NCI-H2227 (cell line): Measurements from ENCODE around the gene ELP4.
"Not testable (repeated sequence)": the region's sequence is repeated elsewhere in the genome, so short reads cannot be mapped to it uniquely, and the experiment has no call there.

Experiments used
- DNase-seq: peaks from one replicate; lab custom pipeline; 2025; ENCODE audit not compliant: unreplicated experiment; lab: John Stamatoyannopoulos, UW

ELP4 gene

DNA sequence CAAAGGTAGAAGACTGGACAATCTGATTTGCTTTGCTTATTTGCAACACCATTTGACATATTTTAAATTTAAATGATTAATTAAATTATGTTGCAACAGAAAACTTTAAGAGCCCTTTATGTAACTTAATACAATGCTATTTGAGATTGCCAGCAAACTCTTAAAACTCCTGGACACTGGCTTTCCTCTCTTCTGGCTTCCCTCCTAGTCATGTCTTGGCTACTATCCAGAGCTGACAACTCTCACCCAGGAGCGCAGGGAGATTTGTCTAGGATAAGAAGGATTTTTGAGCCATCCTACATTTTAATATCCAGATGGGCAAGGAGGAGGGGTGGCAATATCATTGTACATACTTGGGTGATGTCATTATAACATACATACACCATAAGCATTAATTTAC is 134.3 kb downstream of the ELP4 start:
- DNase-seq: no peak

DNA sequence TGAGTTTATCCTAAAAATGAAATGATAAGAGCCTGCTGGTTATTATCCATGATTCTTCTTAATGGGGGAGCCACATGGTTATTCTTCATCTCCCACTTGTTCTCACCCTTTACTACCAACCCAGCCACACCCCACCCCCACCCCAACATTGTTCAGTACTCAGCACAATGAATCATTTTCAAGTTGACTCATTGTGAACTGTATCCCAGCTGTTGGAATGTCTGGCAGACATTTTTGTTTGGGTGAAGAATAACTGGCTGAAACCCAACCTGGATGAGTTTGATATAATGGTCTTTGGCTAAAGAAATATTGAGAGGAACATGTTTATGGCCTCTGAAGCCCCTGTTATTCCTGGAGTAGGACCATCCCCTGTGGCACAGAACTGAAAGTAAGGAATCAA is 136.2 kb downstream of the ELP4 start:
- no peak for DNase-seq

DNA sequence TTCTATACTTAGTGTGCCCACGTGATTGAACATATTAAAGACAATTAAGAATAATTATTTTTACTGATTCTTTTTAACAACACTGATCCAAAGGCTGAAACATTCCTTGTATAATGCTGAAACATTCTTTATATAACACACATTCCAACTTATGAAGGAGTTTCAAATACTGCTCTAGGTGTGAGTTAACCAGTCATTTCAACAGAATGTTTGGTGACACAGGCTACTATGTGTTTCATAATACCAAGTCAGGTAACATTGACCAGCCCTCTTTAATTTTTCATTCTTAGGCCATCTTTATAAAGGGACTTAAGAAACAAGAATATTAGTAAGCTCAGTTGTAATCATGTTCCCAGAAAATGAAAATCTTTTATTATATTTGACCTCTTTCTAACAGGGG is 136.6 kb downstream of the ELP4 start:
- no peak for DNase-seq

DNA sequence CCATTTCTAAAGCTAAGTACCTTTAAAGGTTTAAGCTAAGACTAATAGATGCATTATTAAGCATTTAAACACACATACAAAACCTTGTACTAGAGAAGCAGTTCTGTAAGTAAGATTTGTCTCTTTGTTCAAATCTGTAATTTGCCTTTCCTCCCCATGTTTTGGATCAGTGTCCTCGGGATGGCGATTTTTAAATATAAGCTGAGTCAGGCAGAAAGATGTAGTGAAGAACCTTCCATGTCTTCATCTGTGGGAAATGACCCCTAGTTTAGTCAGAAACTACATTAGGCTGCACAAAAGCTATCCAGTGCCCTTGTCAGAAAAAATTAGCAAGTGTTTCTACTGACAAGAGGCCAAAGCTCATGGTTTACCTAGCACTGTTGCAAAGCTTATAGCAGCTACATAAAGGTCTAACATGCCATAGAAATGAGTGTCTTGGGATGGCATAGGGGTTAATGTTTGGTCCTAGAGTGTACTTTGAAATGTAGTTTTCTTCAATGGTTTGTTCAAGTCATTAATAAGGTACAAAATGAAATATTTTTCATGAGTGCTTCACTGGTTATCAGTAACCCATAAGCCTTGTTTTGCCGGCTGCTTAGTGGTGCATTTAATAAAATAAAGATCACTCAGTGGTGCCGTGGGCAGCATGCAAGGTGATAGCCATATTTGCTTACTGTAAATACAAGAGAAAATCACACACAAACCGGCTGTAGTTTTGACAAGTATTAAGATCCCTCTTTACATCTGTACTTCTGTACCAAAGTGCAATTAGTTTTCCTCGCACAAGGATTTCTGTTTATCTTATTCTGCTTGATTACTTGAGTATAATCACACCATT is 139.8 kb downstream of the ELP4 start:
- no peak for DNase-seq

DNA sequence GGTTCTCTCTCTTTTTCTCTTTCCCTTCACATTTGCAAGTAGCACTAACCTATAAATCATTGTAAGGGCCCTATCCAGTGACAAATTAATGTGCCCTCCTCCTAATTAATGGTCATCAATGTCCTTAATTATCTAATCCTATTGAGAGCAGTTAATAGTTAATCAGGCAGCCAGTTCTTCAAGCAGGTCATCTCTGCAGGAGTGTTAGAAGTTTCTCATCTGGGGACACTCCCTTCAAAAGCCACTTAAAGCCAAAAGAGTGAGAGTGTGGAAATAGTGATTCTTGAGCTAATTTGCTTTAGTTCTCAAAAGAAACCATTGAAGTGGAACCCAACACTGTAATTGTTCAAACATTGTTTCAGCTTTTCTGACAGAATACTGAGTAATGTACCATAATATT is 141.6 kb downstream of the ELP4 start:
- DNase-seq: no peak

DNA sequence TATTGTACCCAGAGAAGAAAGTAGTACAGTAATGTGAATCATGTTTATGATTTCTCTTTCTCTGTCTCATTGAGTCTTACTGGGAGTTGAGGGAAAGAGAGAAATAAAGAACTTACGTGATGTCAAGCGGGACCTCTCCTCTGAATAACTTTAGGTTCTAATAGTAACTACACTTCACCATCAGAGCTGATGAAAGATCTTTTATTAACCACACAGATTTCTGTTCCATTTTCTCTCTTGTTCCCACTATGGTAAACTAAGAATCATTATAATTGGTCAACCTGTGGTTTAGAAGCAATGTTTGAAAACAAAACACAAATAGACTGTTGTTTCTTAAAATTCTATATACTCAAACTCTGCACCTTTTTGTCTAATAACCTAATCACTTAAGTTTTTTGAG is 142.3 kb downstream of the ELP4 start:
- DNase-seq: no peak

DNA sequence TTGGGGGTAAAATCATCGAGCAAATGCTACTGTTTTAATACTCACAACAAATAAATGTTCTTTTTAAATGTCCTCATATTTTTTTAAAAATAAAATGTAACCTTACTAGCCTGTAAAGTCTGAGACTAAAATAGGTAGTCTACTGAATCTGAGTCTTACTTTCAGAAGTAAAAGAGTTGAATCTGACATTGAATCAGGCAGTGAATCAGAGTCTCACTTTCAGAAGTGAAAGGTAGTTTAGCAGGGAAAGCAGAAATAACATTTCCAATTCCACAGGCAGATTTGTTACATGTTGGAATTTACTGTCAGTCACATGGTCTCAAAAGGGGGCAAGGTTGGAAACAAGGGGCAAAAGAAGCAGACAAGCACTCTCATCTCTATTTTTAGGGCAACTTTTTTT is 143.0 kb downstream of the ELP4 start:
- DNase-seq: no peak

GRCh38 chr11:31655483-31655882 is 145.9 kb downstream of the ELP4 start:
- DNase-seq: no peak

DNA sequence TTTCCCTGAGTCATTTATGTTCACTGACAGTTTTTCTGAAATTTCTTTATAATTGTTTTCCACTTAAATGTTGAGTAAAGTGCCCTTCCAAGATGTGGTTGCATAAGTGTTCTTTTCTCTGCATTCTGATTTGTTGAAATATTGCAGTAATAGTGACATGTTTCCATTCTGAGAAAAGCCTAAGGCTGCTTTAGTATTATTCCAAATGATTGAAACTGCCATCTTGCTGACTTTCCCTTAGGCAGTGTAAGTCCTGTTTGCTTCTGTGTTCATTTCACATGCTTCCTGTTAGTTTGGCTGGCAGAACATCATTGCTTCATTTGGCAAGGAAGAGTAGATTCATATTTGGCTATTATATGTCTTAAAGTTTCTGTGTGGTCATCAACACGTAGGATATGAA is 146.5 kb downstream of the ELP4 start:
- no peak for DNase-seq

DNA sequence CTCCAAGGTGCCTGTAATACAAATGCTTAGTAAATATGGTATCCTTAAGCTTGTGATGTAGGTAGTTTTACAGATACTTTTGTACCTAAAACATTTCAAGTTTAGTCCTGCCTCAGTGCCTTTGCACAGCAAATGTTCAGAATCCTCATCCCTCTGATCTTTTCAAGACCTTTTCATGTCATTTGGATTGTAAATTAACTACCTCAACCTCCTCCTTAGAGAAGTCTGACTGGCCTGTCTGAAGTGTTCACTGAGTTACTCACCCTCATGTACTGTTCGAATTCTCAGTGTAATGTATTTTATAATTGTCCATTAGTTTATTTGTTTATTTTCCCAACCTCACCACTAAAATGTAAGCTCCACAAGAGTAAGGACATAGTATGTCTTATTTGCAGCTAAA is 147.5 kb downstream of the ELP4 start:
- no peak for DNase-seq

DNA sequence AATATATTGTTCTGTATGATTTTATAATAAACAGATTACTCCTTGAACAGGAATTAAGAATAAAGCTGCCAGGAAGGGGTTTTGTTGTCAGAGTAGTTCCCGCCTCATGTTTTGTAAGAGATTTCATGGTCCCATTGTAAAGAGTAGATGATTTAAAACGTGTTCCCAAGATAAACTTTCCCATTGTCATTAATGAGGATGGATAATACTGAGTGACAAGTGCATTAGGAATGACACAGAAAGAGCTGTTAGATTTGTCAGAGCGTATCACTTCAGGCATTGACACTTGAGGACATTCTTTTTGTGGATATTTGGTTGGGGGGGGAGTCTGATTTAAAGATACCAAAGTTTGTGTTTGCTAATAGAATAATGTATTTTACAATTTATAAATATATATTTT is 154.6 kb downstream of the ELP4 start:
- DNase-seq: no peak

DNA sequence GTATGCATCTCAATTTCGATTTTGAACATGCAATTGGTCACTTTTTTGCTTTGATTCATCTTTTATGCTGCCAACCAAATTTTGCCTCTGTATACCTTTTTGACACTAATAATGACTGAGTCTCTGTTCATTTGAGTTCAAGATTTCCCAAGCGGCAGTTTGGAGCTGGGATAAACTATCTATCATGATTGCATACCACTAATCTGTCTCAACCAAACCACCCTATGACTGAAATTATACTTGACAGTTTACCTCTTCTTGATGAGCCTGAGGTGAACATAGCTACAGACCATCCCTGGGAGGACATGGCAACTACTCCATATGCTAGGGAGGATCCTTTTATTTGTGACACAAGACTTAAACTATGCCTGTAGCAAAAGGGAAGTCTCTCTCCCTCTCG is 155.4 kb downstream of the ELP4 start:
- DNase-seq: no peak

- DNase-seq: peak; percentile 7
Measured at GRCh38 chr11:31671681-31672080, 162.1 kb downstream of the ELP4 start.

DNA sequence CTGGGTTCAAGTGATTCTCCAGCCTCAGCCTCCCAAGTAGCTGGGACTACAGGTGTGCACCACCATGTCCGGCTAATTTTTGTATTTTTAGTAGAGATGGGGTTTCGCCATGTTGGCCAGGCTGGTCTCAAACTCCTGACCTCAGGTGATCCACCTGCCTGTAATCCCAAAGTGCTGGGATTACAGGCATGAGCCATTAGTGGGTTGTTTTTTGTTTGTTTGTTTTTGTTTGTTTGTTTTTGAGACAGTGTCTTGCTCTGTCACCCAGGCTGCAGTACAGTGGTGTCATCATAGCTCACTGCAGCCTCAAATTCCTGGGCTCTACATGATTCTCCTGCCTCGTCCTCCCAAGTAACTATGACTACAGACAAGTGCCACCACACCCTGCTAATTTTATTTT is 163.5 kb downstream of the ELP4 start:
- DNase-seq: peak; percentile 4

DNA sequence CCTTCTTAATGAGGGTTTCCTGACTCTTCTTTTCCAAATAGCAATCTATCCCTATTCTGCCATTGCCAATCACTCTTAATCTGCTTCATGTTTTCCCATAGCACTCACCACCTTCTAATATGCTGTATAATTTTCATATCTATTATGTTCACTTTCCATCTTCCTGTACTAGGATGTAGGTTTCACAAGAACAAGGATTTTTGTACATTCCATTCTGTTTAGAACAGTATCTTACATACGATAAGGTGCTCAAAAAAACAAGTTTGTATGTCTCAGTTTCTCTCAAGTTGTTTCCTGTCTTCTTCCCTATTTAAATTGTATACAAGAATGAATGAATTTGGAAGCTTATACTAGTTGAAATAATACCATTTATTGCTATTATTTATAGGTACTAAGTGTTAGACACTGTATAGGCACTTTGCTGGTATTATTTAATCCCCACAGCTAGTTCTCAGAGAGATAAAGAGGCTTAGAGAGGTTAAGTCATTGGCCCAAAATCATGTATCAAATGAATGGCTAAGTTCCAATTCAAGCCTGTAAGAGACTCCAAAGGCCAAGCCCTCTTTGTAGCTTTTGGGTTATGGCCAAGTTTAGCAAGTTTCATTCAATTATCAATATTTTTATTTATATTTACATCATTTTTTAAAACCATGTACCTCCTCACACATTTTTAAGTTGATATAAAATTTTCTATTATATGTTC is 166.9 kb downstream of the ELP4 start:
- DNase-seq: no peak

DNA sequence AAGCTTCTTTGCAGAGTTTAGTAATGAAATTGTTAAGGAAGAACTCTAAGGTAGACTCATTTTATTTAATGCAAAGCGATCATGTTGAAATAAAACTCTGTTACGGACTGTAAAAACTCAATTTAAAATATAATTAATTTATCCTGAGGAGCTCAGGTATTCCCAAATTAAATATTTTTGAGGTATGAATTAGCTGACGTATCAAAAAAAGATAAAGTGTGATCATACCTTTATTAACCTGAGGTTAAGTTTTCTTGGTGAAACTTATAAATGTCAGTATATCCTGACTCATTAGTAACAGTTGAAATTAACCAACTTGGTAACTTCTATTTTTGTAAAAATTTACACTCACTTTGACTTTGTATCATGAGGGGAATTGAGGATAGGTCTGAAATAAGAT is 171.2 kb downstream of the ELP4 start:
- no peak for DNase-seq

DNA sequence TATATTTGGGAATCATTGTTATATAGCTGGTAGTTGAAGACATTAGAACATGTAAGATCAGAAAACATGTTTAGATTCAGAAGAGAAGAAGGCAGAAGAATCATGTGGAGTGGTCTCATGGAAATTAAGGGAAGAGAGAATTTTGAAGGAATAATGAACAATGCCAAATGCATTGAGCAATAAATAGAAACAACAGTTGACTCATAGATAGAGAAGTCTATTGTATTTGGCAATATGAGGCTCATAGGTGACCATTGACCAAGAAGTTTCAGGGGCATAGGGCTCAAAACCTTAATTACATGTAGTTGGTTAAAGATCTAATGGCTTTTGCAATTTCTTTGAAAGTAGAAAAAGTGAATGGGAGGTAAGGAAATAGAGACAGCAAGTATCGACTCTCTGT is 177.7 kb downstream of the ELP4 start:
- DNase-seq: no peak

GRCh38 chr11:31687861-31688260 is 178.3 kb downstream of the ELP4 start:
- DNase-seq: no peak

DNA sequence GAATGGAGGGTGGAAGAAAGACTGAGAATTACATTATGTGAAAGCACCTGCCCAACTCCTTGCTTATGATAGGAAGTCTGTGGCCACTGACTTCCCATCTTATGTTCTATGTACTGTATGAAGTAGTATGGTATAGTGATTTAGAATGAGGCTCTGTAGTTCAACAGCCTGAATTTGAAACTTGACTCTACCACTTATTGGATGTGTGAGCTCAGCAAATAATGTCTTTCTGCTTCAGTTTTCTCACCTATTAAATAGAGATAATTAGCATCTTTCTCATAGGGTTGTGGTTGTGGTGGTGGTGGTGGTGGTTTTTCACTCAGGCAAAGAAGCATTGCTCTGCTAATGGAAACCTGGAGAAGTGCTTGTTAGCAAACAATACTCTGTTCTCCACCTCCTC is 180.0 kb downstream of the ELP4 start:
- no peak for DNase-seq

DNA sequence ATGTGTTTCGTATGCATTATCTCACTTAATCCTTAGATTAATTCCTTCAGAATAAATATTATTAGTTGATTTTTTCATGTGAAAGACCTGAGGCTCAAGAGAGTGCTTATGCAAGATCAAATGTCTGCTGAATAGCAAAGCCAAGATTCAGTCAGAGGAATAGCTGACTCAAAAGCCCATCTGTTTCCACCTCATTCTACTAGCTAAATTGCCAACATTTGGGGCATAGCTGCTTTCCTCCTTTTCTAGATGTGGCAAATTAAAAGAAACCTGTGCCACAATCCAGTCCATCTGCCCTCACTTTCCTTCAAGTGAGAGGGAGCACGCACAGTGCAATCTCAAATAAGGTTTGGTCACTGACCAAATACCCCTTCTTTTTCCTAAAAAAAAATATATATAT is 180.5 kb downstream of the ELP4 start:
- DNase-seq: no peak

DNA sequence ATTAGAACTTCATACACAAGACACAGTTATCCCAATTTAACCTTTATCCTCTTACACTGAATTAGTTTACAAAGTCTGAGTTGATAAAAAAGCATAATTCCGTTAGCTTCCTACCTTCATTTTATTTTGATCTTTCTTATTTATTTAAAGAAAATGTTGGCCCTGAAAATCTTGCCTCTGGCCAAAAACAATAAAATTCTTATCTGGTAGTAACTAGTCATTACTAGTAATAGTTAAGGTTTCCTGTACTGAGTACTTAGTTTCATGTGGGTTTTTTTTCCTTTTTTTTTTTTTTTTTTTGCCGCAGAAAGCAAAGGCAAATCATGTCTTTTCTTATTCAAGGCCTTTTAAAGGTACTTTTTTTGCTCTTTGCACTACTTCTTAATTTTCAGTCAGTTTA is 180.9 kb downstream of the ELP4 start:
- DNase-seq: no peak

GRCh38 chr11:31692466-31692865 is 182.9 kb downstream of the ELP4 start:
- DNase-seq: no peak

DNA sequence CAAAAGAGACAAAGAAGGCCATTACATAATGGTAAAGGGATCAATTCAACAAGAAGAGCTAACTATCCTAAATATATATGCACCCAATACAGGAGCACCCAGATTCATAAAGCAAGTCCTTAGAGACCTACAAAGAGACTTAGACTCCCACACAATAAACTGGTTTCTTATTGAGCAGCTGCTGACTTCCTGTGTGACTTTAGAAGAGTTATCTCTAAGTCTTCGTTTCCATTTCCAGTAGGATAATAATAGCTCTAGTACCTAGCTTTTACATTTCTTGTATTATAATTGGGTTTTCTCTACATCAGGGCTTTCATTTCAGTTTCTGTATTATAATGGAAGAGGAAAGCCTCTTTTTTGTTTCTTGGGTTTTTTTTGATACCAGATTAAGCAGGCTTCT is 187.5 kb downstream of the ELP4 start:
- not testable (repeated sequence) for DNase-seq
